NCI-H1105 treated with DMSO at 0.1 percent for 48 hours (cell line): ENCODE data around the gene INHBB.
"Not testable (repeated sequence)": the region's sequence is repeated elsewhere in the genome, so short reads cannot be mapped to it uniquely, and the experiment has no call there.

Experiments
- DNase-seq: peaks from one replicate; lab custom pipeline; 2025; lab: John Stamatoyannopoulos, UW

INHBB gene

DNA sequence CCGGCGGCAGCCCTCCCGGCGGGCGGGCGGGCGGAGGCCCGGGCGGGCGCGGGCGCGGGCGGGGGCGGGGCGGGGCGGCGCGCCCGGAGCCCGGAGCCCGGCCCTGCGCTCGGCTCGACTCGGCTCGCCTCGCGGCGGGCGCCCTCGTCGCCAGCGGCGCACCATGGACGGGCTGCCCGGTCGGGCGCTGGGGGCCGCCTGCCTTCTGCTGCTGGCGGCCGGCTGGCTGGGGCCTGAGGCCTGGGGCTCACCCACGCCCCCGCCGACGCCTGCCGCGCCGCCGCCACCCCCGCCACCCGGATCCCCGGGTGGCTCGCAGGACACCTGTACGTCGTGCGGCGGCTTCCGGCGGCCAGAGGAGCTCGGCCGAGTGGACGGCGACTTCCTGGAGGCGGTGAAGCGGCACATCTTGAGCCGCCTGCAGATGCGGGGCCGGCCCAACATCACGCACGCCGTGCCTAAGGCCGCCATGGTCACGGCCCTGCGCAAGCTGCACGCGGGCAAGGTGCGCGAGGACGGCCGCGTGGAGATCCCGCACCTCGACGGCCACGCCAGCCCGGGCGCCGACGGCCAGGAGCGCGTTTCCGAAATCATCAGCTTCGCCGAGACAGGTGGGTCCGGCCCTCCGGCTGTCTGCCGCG, at the start of gene INHBB:
Gene INHBB, plus strand, starts transcription at position 111 of the 641 bp plus-strand sequence. Its CDS starts 53 bp downstream, at position 164.
- DNase-seq, result no peak

DNA sequence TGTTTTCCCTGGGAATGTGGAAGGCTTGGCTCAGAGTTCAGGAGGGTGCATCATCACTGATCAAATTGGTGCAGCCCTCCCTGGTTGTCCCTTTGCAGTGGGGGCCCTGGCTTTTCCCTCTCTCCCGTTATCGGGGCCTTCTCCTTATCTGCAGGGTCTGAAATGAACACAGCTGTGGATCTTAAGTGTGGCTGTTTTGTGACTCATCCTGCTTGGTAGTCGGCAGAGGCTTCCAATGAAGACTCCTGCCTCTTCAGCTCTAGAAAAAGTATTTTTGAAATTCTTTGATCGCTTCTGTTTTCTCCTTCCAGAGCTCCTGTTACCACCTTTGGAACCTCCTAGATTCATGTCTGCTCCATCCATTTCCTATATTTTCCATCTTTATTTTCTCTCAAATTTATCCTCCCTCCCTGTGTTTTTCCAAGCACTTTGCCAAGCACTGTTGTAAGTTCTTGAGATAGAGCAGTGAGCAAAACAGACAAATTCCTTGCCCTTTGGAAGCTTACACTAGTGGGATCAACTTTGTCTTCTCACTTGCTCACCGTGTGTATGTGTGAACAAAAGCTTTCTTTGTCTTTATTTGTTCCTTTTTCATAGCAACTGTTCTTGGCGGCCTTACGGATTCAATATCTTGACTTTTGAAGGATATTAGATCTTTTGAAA, 47.6 kb upstream of the INHBB start:
- DNase-seq, result no peak

DNA sequence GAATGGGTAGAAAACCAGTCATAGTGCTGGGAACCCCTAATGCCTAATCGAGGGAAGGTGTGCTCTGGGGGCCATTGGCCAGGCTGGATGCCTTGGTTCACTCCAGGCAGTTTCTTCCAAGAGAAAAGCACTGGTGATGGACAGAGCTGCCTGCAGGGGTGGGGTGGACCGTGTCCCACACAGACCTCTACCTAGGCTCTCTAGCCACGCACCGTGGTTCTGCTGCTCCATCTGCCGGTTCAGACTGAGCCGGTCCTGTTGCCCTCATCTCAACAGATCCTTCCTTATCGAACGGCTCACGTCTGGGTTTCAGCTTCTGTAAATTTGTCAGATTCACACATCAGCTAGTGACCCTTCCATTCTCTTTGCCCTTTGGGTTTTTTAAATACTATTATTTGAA, 46.9 kb upstream of the INHBB start:
- no peak for DNase-seq

DNA sequence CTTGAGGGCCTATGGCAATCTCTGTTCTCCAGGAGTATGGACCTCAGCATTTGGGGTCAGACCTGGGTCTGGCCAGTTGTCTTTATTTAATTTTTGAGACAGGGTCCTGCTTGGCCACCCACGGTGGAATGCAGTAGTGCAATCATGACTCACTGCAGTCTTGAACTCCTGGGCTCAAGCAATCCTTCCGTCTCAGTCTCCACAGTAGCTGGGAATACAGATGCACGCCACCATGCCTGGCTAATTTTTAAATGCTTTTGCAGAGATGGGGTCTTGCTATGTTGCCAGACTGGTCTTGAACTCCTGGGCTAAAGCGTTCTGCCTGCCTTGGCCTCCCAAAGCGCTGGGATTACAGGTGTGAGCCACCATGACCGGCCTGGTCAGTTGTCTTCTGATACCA, 46.4 kb upstream of the INHBB start:
- no peak for DNase-seq

DNA sequence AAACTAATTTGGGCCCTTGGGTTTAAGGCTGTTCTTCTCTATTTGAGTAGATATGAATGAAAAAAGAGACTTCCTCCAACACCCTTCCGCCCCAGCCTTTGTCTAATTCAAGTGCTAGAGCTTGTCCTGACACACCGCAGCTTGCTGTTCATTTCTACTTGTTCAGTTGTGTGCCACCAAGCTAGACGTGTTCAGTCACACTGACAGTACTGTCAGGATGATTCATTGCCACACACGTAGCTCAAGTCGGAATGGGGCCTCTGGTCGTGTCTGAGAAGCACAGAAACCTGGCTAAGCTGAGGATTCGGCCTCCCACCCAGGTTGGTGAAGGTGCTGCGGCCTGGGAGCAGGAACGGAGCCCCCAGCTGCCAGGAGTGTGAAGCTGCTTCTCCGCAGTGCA, 45.6 kb upstream of the INHBB start:
- DNase-seq, result no peak

DNA sequence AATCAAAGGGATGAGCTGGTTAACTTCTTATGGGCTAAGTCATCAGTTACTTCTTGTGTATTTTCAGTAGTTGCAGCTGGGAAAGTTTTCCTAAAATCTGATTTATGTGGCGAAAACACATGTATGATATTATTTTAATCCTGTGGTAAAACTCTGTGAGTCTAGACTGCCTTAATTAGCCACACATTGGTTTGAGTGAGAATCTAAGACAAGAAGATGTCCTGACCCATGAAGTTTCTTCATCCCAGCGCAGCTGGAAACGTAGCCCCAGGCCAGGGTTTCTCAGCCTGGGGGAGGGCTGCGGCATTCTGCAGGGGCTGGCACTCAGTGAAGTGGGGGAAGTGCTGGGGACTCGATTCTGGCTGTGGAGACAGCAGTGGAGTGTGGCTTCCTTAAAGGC, 44.7 kb upstream of the INHBB start:
- DNase-seq, result no peak

DNA sequence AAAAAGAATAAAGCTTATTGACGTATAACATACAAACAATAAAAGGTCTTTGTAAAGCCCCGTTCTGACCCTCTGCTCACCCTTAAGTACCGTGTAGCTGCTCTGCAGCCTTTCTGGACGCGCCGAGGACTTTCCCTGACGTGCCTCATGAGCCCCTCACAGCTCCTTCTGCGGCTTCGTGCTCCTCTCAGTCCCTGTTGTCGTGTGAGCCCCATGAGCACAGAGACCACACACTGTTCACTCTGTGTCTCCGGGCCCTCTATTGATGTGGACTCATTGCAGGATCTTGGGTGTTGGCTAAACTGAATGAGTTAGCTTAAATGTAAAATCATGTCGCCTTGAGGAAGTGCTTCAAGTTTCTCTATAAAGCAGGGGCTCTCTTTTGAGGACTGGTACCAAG, 43.6 kb upstream of the INHBB start:
- no peak for DNase-seq

DNA sequence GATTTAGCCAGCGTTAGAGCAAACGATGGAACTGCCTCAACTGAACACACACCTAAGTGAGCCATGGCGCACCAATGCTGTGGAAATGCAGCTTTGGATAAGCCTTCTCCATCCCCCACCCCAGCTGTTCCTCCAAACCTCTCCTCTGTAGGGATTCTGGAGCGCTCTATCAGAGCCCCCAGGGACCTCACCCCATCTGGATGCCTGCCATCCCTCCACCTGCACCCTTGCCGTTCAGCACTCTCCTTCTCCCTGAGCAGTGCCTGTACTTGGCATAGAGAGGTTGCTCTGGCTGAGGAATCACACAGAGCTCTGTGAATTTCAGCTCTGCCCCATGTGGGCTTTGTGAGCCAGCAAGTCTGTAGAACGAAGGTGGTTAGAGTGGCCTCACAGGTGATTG, 42.8 kb upstream of the INHBB start:
- DNase-seq, result no peak

DNA sequence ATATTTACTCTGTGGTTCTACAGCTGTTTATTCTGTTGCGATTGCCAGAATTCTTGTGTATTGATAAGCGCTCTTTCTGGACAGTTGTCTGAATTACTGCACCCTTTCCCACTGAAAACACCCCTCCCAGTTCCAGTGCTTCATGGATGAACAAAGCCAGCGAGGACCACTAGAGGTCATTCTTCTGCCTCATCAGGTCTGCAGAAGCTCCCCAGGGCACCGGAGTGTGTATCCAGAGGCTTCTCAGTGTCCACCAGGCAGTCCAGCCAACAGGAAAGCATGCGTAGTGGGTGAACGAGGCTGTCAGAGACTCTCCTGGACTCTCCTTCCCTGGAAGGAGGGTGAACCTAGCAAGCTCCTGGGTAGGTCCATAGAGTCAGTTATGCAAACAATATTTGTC, 40.6 kb upstream of the INHBB start:
- DNase-seq, result no peak

DNA sequence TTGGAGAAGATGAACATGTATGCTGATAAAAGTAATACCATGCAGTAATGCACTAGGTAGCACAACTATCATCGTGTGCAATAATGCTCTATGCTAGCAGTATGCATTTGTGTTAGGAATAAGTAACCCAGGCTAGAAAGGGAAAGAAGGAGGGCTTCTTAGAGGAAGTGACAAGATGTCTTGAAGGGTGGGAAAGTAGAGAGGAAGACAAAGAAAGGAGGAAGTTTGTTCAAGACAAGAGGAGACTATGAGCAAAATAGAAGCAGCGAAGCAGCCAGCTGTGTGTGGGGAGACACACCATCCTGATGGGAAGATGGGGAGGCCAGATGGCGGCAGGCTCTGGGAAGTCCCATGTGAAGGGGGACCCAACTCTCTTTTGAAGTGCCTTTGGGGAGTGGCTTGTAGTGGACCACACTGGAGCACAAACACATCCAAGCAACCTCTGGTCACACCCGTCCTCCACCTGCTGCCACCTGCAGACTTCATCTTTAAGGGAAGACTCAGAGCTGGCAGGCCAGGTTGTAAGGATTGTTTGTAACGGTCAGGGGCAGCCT, 39.9 kb upstream of the INHBB start:
- DNase-seq, result no peak

DNA sequence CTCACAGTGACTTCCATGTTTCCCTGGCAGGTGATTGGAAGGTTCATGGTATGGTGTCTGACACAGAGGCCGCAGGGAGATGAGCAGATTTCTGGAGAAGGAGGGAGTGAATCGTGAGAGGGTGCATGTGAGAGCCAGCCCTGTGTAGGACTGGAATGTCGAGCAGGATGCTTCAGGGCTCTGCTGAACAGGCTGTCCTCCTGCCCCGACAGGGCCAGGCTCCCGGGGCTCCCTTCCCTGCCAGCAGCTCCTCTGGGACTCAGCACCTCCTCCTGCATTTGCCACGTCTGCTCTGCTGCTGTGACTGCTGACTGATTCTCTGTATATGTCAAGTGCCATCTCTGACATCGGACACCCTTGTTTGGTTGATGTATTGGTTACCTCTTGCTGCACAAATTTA, 38.5 kb upstream of the INHBB start:
- DNase-seq, result no peak

DNA sequence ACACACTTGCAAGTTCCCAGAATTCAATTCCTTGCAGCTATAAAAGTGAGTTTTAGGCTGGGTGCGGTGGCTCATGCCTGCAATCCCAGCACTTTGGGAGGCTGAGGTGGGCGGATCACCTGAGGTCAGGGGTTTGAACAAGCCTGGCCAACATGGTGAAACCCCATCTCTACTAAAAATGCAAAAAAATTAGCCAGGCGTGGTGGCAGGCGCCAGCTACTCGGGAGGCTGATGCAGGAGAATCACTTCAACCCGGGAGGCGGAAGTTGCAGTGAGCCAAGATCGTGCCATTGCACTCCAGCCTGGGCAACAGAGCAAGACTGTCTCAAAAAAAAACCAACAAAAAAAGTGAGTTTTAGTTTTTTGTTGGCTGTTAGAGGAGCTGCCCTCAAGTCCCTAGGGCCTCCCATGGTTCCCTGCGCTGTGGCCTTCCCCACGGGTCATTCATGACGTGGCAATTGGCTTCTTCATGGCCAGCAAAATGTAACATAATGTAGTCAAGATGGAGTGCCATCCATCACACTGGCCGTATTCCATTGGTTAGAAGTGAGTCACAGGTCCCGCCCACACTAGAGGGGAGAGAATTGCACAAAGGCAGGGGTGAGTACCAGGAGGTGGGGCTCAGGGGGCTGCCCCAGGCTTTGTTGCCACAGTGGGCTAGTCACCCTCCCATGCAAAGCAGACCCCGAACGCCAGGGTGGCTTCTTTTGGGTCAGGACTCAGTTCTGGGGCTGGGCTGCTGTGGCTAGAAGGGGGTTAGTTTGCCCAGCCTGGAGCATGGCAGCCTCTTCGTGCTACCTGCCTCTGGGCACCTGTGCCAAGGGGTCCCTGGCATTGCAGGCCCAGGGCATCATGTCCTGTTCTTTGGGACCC, 37.7 kb upstream of the INHBB start:
- DNase-seq, result no peak

DNA sequence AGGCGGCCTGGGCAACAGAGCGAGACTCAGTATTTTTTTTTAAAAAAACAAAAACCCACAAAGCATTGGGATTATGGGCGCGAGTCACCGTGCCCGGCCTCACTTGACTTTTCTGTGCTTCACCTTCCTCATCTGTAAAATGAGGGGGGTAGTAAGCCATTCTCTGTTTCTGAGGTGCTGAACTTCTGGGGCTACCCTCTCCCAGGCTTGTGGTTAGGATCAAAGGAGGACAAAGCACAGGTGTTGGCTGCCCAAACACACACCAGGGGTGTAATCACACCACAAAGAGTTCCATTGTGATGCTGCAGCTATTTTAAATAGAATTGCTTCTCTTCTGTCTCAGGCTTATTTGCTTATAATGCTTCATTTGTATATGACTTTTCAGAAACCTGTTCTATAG, 35.8 kb upstream of the INHBB start:
- no peak for DNase-seq

DNA sequence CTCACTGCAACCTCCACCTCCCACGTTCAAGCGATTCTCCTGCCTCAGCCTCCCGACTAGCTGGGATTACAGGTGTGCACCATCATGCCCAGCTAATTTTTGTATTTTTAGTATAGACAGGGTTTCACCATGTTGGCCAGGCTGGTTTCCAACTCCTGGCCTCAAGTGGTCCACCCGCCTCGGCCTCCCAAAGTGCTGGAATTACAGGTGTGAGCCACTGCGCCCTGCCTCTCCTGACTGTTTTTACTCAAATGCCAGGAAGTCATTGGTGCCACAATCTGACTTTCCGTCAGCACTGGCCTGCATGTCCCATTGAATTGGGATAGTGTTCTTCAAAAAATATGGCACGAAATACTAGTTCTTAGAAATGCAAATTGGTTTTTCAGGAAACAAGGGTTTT, 35.1 kb upstream of the INHBB start:
- DNase-seq, result not testable (repeated sequence)

DNA sequence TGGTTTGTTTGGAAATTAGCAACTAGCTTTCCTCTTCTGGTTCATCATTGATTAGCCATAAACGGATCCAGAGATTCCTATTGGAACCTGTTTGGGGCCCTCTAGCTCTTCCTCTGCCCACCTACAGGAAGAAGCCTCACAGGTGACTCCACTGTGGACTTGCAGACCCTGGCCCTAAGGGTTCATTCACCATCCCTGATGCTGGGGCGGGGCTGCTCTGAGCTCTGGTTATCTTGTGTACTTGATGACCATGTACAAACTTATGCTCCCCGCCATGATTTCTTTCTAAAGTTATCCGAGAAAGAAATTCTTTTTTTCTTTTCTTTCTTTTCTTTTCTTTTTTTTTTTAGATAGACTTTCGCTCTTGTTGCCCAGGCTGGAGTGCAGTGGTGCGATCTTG, 33.9 kb upstream of the INHBB start:
- DNase-seq, result no peak

DNA sequence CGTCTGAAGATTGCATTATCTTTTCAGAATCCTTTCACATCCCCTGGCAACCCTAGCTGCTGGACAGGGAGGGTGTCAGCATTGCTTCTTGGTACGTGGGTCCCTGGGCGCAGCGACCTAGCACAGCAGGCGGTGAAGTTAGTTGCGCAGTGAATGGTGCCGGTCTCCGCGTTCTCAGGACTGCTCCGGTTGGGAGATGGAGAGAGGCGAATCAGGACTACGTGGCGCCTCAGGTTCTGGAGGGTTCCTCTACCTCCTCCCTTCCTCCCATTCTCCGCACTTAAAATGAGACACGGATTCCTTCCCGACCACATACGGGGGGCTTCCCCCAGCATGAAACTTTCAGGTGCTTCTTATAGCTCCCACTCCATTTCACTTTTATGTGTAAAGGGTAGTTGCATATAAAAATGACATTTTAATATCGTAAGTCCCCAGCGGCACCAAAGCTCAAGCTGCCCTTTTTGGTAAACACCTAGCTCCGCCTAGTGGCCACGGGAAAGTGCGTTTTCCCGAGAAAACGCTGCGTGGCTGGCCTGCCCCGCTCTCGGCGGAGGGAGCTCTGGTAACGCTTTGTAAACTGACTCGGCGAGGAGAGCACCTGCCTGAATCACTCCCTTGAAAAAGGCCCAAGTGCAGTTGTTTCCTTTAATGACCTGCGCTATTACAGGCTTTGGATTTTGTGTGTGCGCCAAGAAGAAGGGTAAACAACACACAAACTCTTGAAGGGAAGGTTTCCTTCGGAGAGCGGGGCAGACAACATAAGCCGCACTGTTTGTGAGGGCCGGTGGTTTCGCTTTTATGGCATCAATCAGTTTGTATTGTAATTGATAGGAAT, 32.9 kb upstream of the INHBB start:
- peak; percentile 85 for DNase-seq

DNA sequence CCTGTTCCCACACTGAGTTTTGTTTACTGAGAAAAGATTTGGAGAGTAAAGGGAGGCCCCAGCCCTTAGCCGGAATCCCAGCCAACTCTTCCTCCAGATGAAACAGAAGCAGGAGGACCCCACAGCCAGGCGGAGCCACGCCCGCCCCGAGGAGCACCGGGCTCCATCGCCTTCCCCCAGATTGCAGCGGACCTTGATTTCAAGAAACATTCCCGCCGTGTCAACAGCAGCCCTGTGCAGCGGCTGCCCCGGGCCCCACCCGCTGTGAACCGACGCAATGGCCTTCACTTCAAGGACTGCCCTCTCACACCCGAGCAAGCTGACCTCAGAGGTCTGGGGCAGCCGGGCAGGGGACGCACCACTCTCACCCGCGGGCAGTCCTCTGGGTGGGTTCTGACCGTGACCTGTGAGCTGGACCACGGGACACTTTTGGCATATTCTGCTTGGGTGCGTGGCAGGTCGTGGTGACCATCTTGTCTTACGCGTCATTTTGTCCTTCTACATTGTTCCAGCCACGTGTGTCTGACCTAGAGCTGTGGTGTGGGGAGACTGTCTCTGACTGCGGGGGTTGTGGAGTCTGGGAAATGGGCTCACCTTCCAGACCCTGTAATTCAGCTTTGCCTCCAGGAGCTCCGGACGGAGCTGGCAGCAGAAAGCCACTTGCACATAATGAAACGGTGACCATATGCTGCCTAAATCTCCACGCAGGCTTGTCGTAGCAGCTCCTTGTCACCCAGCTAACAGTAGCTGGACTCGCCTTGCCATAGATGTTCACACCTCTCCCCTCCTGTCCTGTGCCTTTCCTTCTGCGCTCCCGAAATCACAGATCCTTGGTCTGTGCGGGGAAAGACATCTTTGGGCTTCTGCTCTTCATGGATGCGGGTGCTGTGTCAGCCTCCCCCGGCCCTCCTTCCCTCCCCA, 32.0 kb upstream of the INHBB start:
- no peak for DNase-seq

DNA sequence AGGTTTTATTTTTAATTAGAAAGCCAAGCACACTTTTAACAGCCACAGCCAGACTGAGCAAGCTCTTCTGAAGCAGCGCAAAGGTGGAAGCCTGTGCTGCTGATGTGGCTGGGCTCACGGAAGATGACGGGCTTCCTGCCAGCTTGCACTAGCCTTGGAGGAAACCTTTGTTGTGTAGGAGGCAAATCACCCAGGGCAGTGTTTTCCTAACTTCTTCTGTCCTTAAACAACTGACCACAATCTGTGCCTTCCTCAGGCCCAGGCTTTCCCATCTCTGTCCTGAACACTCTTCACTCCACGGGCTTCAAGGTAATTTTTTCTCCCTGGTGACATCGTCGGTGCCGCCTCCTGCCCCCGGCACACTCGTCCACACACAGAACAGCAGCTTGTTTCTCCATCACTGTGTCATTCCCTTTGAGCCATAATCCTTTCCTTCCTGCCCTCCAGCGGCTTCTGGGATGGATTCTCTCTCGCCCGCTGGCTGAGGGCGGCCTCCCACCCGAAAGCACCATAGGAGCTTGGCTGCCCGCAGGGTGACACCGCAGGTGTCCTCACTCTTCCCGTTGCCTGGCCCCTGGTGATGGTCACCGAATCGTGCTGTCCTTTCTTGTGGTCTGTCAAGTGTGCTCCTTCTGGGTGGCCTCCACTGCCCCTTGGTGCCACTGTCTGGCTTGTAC, 31.1 kb upstream of the INHBB start:
- DNase-seq, result no peak

DNA sequence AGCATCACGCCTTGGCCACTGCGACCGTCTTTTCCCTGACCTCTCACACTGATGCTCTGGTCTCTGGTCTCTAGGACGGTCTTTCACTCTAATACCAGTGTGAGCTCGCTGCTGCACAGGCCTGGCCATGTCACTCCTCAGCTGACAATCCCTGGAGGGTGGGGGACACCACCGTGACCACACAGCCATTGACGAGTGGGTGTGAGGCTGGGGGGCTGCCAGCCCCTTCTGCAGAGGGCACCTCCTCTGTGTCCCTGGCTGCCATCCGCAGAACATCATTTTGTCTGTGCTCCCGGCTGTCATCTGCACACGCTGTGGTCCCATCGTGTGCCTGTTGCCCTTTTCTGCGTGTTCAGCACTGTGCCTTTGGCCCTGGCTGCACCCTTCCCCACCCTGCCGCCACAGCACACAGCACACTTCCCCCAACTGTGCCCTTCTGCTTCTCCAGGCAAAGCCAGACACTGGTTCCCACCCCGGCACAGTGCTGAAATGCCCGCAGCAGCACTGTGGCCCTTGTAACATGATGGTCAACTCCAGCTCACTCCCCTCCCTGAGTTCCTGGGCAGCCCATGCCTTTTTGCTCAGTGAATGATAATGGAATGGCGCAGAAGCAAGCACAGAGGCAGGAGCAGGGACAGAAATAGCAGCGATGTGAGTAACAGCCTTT, 30.4 kb upstream of the INHBB start:
- no peak for DNase-seq

DNA sequence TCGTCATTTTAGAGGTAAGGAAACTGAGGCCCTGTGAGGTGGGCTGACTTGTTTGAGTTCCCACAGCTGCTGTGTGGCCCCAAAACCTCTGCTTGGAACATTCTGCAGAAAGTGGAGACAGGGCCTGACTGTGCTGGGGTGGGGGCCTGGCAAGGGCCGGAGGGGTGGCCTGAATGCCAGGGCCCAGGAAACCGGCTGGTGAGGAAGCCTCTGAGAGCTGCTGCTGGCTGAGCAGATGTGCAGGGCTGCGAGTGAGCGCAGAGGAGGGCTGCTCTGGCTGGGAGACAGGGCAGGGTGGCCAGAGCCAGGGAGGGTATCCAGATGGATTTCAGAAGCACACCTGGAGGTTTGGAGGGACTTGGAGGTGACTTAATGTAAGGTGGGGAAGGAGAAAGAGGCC, 29.9 kb upstream of the INHBB start:
- no peak for DNase-seq
